Gastrocnemius medialis (tissue), 4 donors: ENCODE data around the gene SCN7A. TPM values are rescaled to one million over a fixed set of nuclear protein-coding genes. Genes with fewer than 3 reads are reported as not detected.

Source experiments
- ATAC-seq, 2 donors: fragments of 150-250 bp; one replicate each; pipeline ENCODE4 v1.9.1; 2016
- DNase-seq, 2 donors: peaks; one replicate each; pipeline ENCODE4 v3.0.0-alpha.2; 2019
- H3K27ac ChIP-seq, 4 donors: fragments of 200-600 bp; sonication (generic); 1 replicate in 1 of 4; 2 replicates in 3 of 4; pipeline ENCODE4 v1.5.1; 2016 to 2018; ENCODE audit warnings: mild to moderate bottlenecking in 2 of 4, moderate library complexity in 1 of 4
- H3K27me3 ChIP-seq, 3 donors: fragments of 200-600 bp; sonication (generic) in 2 of 3; 1 replicate in 1 of 3; 2 replicates in 2 of 3; pipeline versions ENCODE4 v1.5.1 to v1.6.0; 2016 to 2019; ENCODE audit warnings: mild to moderate bottlenecking in 1 of 3, moderate library complexity in 1 of 3
- H3K36me3 ChIP-seq, 2 donors: fragments of 200-600 bp; sonication (generic) in 1 of 2; one replicate each; pipeline ENCODE4 v1.5.1; 2017 to 2018
- H3K4me1 ChIP-seq, 2 donors: fragments of 200-600 bp; sonication (generic) in 1 of 2; one replicate each; pipeline ENCODE4 v1.5.1; 2016 to 2017; ENCODE audit warnings: mild to moderate bottlenecking in 2 of 2
- H3K4me3 ChIP-seq, 4 donors: fragments of 200-600 bp; sonication (generic) in 3 of 4; 1 replicate in 1 of 4; 2 replicates in 3 of 4; pipeline ENCODE4 v1.5.1; 2016 to 2019; ENCODE audit warnings: mild to moderate bottlenecking in 2 of 4
- H3K9me3 ChIP-seq, 3 donors: fragments of 200-600 bp; sonication (generic) in 2 of 3; 1 replicate in 1 of 3; 2 replicates in 2 of 3; pipeline ENCODE4 v1.5.1; 2016 to 2019
- POLR2A ChIP-seq, 2 donors: fragments of 450-650 bp; IDR thresholded peaks; one replicate each; pipeline ENCODE4 v1.6.1; 2017; ENCODE audit warnings: antibody characterized with exemption in 2 of 2, mild to moderate bottlenecking in 2 of 2, moderate library complexity in 2 of 2
- in situ Hi-C, 4 donors: fragments of 200-750 bp; cut with MboI; loops; one replicate each; pipeline versions ENCODE4 v1.15.0 to v1.8.0; 2017; ENCODE audit warnings: low sequenced_read_pairs in 4 of 4
- intact Hi-C: fragments of 100-400 bp; cut with DNase I; formaldehyde crosslinking; loops from one replicate; pipeline ENCODE4 v1.15.1; 2023; ENCODE audit warnings: low total_unique reads
- total RNA-seq, 4 donors: library from RNA; depleted of rRNA; stranded (reverse); fragments of >200 nt; gene quantifications; one replicate each; pipeline versions ENCODE4 v1.1.0 to v1.2.3, GENCODE V29; 2016
- TF ChIP-seq, protein P1 (sequence below), 5 experiments: fragments of 450-650 bp in 3 of 5; fragments of 200-600 bp in 2 of 5; sonication (generic) in 2 of 5; IDR thresholded peaks in 4 of 5; conservative IDR thresholded peaks in 1 of 5; 1 replicate in 4 of 5; 2 replicates in 1 of 5; pipeline ENCODE4 v1.5.1; 2016 to 2019; ENCODE audit warnings: antibody characterized with exemption in 5 of 5, mild to moderate bottlenecking in 3 of 5, moderate library complexity in 3 of 5

The SCN7A gene
- total RNA-seq, 4 donors from 2014 or later = 2.5 to 16.5 (median 5.2) TPM

- H3K27ac ChIP-seq = no peak overlapping the region
- intact Hi-C loops (no loop called here), in situ Hi-C loops (no loop called here)
- H3K36me3 ChIP-seq = no peaks in the 10 kb centered on the region
- no peaks in the 10 kb centered on the region for H3K9me3 ChIP-seq
- no peak for TF ChIP-seq POLR2A (IDR thresholded peaks at IDR 0.05)
- TF ChIP-seq, protein P1, sequence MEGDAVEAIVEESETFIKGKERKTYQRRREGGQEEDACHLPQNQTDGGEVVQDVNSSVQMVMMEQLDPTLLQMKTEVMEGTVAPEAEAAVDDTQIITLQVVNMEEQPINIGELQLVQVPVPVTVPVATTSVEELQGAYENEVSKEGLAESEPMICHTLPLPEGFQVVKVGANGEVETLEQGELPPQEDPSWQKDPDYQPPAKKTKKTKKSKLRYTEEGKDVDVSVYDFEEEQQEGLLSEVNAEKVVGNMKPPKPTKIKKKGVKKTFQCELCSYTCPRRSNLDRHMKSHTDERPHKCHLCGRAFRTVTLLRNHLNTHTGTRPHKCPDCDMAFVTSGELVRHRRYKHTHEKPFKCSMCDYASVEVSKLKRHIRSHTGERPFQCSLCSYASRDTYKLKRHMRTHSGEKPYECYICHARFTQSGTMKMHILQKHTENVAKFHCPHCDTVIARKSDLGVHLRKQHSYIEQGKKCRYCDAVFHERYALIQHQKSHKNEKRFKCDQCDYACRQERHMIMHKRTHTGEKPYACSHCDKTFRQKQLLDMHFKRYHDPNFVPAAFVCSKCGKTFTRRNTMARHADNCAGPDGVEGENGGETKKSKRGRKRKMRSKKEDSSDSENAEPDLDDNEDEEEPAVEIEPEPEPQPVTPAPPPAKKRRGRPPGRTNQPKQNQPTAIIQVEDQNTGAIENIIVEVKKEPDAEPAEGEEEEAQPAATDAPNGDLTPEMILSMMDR (IDR thresholded peaks at IDR 0.05 in 4 of 5, conservative IDR thresholded peaks at IDR 0.05 in 1 of 5) = no peak
- ATAC-seq (no peak), DNase-seq (no peak)
- H3K27me3 ChIP-seq = no peaks in the 10 kb centered on the region
- H3K4me3 ChIP-seq = no peak overlapping the region
- no peaks in the 10 kb centered on the region for H3K4me1 ChIP-seq
These were observed 57.1 kb downstream of the SCN7A start for GRCh38 chr2:166436976-166437375.

DNA sequence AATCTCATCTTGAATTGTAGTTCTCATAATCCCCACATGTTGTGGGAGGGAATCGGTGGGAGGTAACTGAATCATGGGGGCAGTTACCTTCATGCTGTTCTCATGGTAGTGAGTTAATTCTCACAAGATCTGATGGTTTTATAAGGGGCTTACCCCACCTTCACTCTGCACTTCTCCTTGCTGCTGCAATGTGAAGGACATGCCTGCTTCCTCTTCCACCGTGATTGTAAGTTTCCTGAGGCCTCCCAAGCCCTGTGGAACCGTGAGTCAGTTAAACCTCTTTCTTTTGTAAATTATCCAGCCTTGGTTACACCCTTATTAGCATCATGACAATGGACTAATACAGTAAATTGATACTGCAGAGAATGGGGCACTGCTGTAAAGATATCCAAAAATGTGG, 57.9 kb downstream of the SCN7A start:
- no peak overlapping the region for H3K27ac ChIP-seq
- no peak overlapping the region for H3K4me3 ChIP-seq
- H3K4me1 ChIP-seq = no peaks in the 10 kb centered on the region
- intact Hi-C loops (no loop called here), in situ Hi-C loops (no loop called here)
- H3K27me3 ChIP-seq = no peaks in the 10 kb centered on the region
- no peak for ATAC-seq
- no peak for DNase-seq
- no peaks in the 10 kb centered on the region for H3K9me3 ChIP-seq
- no peaks in the 10 kb centered on the region for H3K36me3 ChIP-seq
- no peak for TF ChIP-seq POLR2A (IDR thresholded peaks at IDR 0.05)
- TF ChIP-seq, protein P1 (IDR thresholded peaks at IDR 0.05 in 4 of 5, conservative IDR thresholded peaks at IDR 0.05 in 1 of 5) = no peak

DNA sequence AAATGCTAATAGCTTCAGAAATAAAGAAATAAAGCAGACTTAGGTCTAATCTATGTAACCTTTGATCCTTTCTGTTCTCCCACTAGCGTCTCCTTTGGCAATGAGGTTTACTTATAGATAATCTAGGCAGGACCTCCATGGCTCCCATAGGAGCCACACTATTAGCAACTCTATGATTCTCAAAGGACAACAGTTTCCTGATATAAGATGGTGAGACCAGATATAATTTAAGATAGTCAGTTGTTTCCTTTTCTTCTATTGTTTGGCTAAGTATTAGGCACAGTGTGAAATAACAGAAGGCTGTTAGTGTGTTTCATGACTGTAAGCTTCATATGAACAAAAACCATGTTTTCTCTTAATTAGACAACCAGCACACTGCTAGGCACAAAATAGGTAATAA, 59.6 kb downstream of the SCN7A start:
- ATAC-seq (no peak), DNase-seq (no peak)
- in situ Hi-C loops = no loop called here

DNA sequence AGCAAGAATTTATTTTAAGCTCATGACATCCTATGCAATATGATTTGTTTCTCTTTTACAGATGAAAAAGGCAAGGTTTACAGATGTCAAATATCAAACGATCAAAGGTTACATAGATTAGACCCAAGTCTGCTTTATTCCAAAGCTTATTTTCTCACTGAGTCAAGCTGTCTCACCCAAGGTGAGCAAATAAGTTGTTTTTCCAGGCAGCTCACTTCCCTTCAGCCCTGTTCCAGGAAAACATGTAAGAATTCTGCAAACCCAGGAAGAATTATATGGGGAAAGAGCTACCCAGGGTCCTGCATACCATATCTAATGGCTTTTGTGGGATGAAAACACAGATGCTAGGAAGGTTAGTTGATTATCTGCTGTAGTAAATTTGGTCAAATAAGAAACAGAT, 60.6 kb downstream of the SCN7A start:
- in situ Hi-C loops = no loop called here
- intact Hi-C loops = no loop called here
- ATAC-seq = no peak
- no peaks in the 10 kb centered on the region for H3K27me3 ChIP-seq
- TF ChIP-seq, protein P1 (IDR thresholded peaks at IDR 0.05 in 4 of 5, conservative IDR thresholded peaks at IDR 0.05 in 1 of 5) = no peak
- TF ChIP-seq POLR2A (IDR thresholded peaks at IDR 0.05) = no peak
- H3K9me3 ChIP-seq = no peaks in the 10 kb centered on the region
- H3K27ac ChIP-seq = no peak overlapping the region
- H3K4me1 ChIP-seq = no peaks in the 10 kb centered on the region
- H3K36me3 ChIP-seq = no peaks in the 10 kb centered on the region
- H3K4me3 ChIP-seq = no peak overlapping the region
- DNase-seq = no peak

More for the DNA sequence above, 59.6 kb downstream of the SCN7A start:
- intact Hi-C loops = no loop called here
- Histone ChIP-seq H3K9me3 (no peaks in the 10 kb centered on the region), H3K36me3 (no peaks in the 10 kb centered on the region), H3K4me1 (no peaks in the 10 kb centered on the region), H3K4me3 (no peak overlapping the region), H3K27me3 (no peaks in the 10 kb centered on the region), H3K27ac (no peak overlapping the region)
- TF ChIP-seq, protein P1 (IDR thresholded peaks at IDR 0.05 in 4 of 5, conservative IDR thresholded peaks at IDR 0.05 in 1 of 5) = no peak
- TF ChIP-seq POLR2A (IDR thresholded peaks at IDR 0.05) = no peak

- no peak for DNase-seq
- in situ Hi-C loops (no loop called here), intact Hi-C loops (no loop called here)
These were observed 61.7 kb downstream of the SCN7A start for GRCh38 chr2:166432331-166432730.

More at GRCh38 chr2:166432331-166432730, 61.7 kb downstream of the SCN7A start:
- no peaks in the 10 kb centered on the region for H3K36me3 ChIP-seq
- no peak overlapping the region for H3K4me3 ChIP-seq
- H3K9me3 ChIP-seq = no peaks in the 10 kb centered on the region
- H3K27me3 ChIP-seq = no peaks in the 10 kb centered on the region
- no peak for TF ChIP-seq POLR2A (IDR thresholded peaks at IDR 0.05)
- TF ChIP-seq, protein P1 (IDR thresholded peaks at IDR 0.05 in 4 of 5, conservative IDR thresholded peaks at IDR 0.05 in 1 of 5) = no peak
- ATAC-seq = no peak
- no peaks in the 10 kb centered on the region for H3K4me1 ChIP-seq
- H3K27ac ChIP-seq = no peak overlapping the region
